Activated CD4-positive, alpha-beta T cell treated with anti-CD3 and anti-CD28 coated beads for 1 hour (primary cell): ENCODE results near the gene CTU2.
"Not testable (repeated sequence)": the region's sequence is repeated elsewhere in the genome, so short reads cannot be mapped to it uniquely, and the experiment has no call there.

Experiments used
- DNase-seq: peaks from one replicate; pipeline ENCODE4 v3.0.0-alpha.2; 2020

CTU2 gene

GRCh38 chr16:88706229-88706964, at the start of gene CTU2, which contains the start of gene RNF166:
Gene CTU2 (plus strand): TSS chr16:88706503. CDS start chr16:88706531, 28 bp downstream.
Gene RNF166 (minus strand): TSS chr16:88706408. CDS start chr16:88706325, 83 bp downstream.
- peak; percentile 88 for DNase-seq

- no peak for DNase-seq
These were observed 48.9 kb upstream of the CTU2 start for GRCh38 chr16:88657371-88657770.

- no peak for DNase-seq
These were observed 47.6 kb upstream of the CTU2 start for GRCh38 chr16:88658714-88659113.

- DNase-seq = no peak
These were observed 47.1 kb upstream of the CTU2 start for GRCh38 chr16:88659160-88659559.

- DNase-seq = no peak
These were observed 44.8 kb upstream of the CTU2 start for GRCh38 chr16:88661468-88661867.

GRCh38 chr16:88662222-88662842, 44.0 kb upstream of the CTU2 start:
- no peak for DNase-seq

GRCh38 chr16:88662843-88663606, 43.3 kb upstream of the CTU2 start, which contains the start of gene MVD:
Gene MVD (minus strand): TSS chr16:88663091. CDS start chr16:88663080, 11 bp downstream.
- DNase-seq = peak; percentile 93

- no peak for DNase-seq
These were observed 41.2 kb upstream of the CTU2 start for GRCh38 chr16:88665148-88665547.

- no peak for DNase-seq
These were observed 40.7 kb upstream of the CTU2 start for GRCh38 chr16:88665570-88665969.

GRCh38 chr16:88667461-88667860, 38.8 kb upstream of the CTU2 start:
- no peak for DNase-seq

GRCh38 chr16:88669493-88669892, 36.8 kb upstream of the CTU2 start:
- DNase-seq = not testable (repeated sequence)

- DNase-seq = no peak
These were observed 36.3 kb upstream of the CTU2 start for GRCh38 chr16:88669980-88670379.

GRCh38 chr16:88671806-88672205, 34.5 kb upstream of the CTU2 start:
- DNase-seq = no peak

- DNase-seq = no peak
These were observed 33.5 kb upstream of the CTU2 start for GRCh38 chr16:88672776-88673175.

- no peak for DNase-seq
These were observed 32.5 kb upstream of the CTU2 start for GRCh38 chr16:88673716-88674379.

GRCh38 chr16:88676502-88677242, 29.6 kb upstream of the CTU2 start:
- DNase-seq = no peak

- no peak for DNase-seq
These were observed 28.6 kb upstream of the CTU2 start for GRCh38 chr16:88677721-88678120.

- DNase-seq = no peak
These were observed 27.9 kb upstream of the CTU2 start for GRCh38 chr16:88678224-88678979.

GRCh38 chr16:88680554-88681083, 25.7 kb upstream of the CTU2 start:
- no peak for DNase-seq

- DNase-seq = no peak
These were observed 25.1 kb upstream of the CTU2 start for GRCh38 chr16:88681084-88681680.
